ENCODE results near the gene DCST1. TPM values are rescaled to one million over a fixed set of nuclear protein-coding genes. Genes with fewer than 3 reads are reported as not detected.

DCST1 gene
- total RNA-seq, 1 donor from 2014 or later = not detected

- H3K4me3 Mint-ChIP-seq = peak overlapping the region; percentile 94
- H3K36me3 Mint-ChIP-seq = no peaks in the 10 kb centered on the region
- no peak for DNase-seq (ENCODE audit: extremely low spot score, unreplicated experiment)
- peaks cover 33% of the 10 kb centered on the region for H3K4me1 Mint-ChIP-seq (ENCODE audit: unreplicated experiment)
- no peak for TF ChIP-seq CTCF (conservative IDR thresholded peaks at IDR 0.05)
- peak overlapping the region; percentile 98 for H3K27ac Mint-ChIP-seq
- no peaks in the 10 kb centered on the region for H3K27me3 Mint-ChIP-seq
- H3K9me3 Mint-ChIP-seq = no peaks in the 10 kb centered on the region
Measured at GRCh38 chr1:155000411-155000725, 33.3 kb upstream of the DCST1 start.

- Mint-ChIP-seq H3K27ac (peak overlapping the region; percentile 98), H3K36me3 (no peaks in the 10 kb centered on the region), H3K27me3 (no peaks in the 10 kb centered on the region), H3K9me3 (no peaks in the 10 kb centered on the region), H3K4me1 (ENCODE audit: unreplicated experiment) (peaks cover 30% of the 10 kb centered on the region), H3K4me3 (peak overlapping the region; percentile 94)
- no peak for TF ChIP-seq CTCF (conservative IDR thresholded peaks at IDR 0.05)
- DNase-seq (ENCODE audit: extremely low spot score, unreplicated experiment) = peak; percentile 91
Measured at GRCh38 chr1:155000726-155001424, 32.7 kb upstream of the DCST1 start.

GRCh38 chr1:155001425-155001674 is 32.3 kb upstream of the DCST1 start:
- Mint-ChIP-seq H3K27me3 (no peaks in the 10 kb centered on the region), H3K36me3 (no peaks in the 10 kb centered on the region), H3K27ac (peak overlapping the region; percentile 98), H3K4me1 (ENCODE audit: unreplicated experiment) (peaks cover 29% of the 10 kb centered on the region), H3K4me3 (peak overlapping the region; percentile 90), H3K9me3 (no peaks in the 10 kb centered on the region)
- DNase-seq (ENCODE audit: extremely low spot score, unreplicated experiment) = no peak
- TF ChIP-seq CTCF (conservative IDR thresholded peaks at IDR 0.05) = no peak

GRCh38 chr1:155001675-155002463 is 31.8 kb upstream of the DCST1 start:
- Mint-ChIP-seq H3K27me3 (no peaks in the 10 kb centered on the region), H3K4me3 (peak overlapping the region; percentile 94), H3K9me3 (no peaks in the 10 kb centered on the region), H3K27ac (peak overlapping the region; percentile 98), H3K4me1 (ENCODE audit: unreplicated experiment) (peaks cover 33% of the 10 kb centered on the region), H3K36me3 (no peaks in the 10 kb centered on the region)
- peak; percentile 50 for TF ChIP-seq CTCF (conservative IDR thresholded peaks at IDR 0.05)
- DNase-seq (ENCODE audit: extremely low spot score, unreplicated experiment) = peak; percentile 99

GRCh38 chr1:155002464-155003226 is 31.0 kb upstream of the DCST1 start, which contains the start of gene ZBTB7B:
Gene ZBTB7B, plus strand, starts transcription at chr1:155002802. Its CDS starts 11,859 bp downstream, at chr1:155014661.
- no peak for DNase-seq (ENCODE audit: extremely low spot score, unreplicated experiment)

More at GRCh38 chr1:155002464-155003226, 31.0 kb upstream of the DCST1 start, which contains the start of gene ZBTB7B:
- H3K9me3 Mint-ChIP-seq = no peaks in the 10 kb centered on the region
- no peaks in the 10 kb centered on the region for H3K36me3 Mint-ChIP-seq
- TF ChIP-seq CTCF (conservative IDR thresholded peaks at IDR 0.05) = no peak
- H3K27me3 Mint-ChIP-seq = no peaks in the 10 kb centered on the region
- peak within 1 kb of the TSS; percentile 98 for H3K27ac Mint-ChIP-seq
- peak within 1 kb of the TSS; percentile 96 for H3K4me3 Mint-ChIP-seq
- peaks cover 29% of the 10 kb centered on the region for H3K4me1 Mint-ChIP-seq (ENCODE audit: unreplicated experiment)

All from type B pancreatic cell (in vitro differentiated cells).